NCI-H82 (cell line): ENCODE results near the gene NCOR1.
A peak's percentile ranks its signal among the peaks of the same experiment; 100 is the strongest.

Source experiments
- DNase-seq: peaks from one replicate; lab custom pipeline; 2025; lab: John Stamatoyannopoulos, UW

NCOR1 gene

GRCh38 chr17:16027708-16028584 lies 187.4 kb downstream of the NCOR1 start:
- no peak for DNase-seq

GRCh38 chr17:16026895-16027294 lies 188.4 kb downstream of the NCOR1 start:
- DNase-seq, result no peak

- DNase-seq, result no peak
These were observed 190.1 kb downstream of the NCOR1 start for GRCh38 chr17:16025202-16025601.

GRCh38 chr17:16023881-16024280 lies 191.5 kb downstream of the NCOR1 start:
- no peak for DNase-seq

- DNase-seq, result no peak
These were observed 196.0 kb downstream of the NCOR1 start for GRCh38 chr17:16019347-16019746.

GRCh38 chr17:16013943-16014407 lies 201.4 kb downstream of the NCOR1 start:
- peak; percentile 58 for DNase-seq

- DNase-seq, result no peak
These were observed 207.9 kb downstream of the NCOR1 start for GRCh38 chr17:16007439-16007838.

GRCh38 chr17:16005636-16006035 lies 209.7 kb downstream of the NCOR1 start:
- DNase-seq, result no peak

GRCh38 chr17:16003841-16004240 lies 211.5 kb downstream of the NCOR1 start:
- DNase-seq, result no peak

- DNase-seq, result no peak
These were observed 212.6 kb downstream of the NCOR1 start for GRCh38 chr17:16002708-16003260.

- no peak for DNase-seq
These were observed 214.0 kb downstream of the NCOR1 start for GRCh38 chr17:16001226-16001897.

GRCh38 chr17:15999974-16000827 lies 215.1 kb downstream of the NCOR1 start:
- DNase-seq, result peak; percentile 73

- peak; percentile 98 for DNase-seq
These were observed 216.0 kb downstream of the NCOR1 start, which contains the start of the genes TTC19 and ZSWIM7 for GRCh38 chr17:15999141-15999973. TTC19 (plus strand) TSS chr17:15999824; CDS start chr17:15999849, 25 bp downstream. ZSWIM7 (minus strand) TSS chr17:15999704; CDS start chr17:15999594, 110 bp downstream.

GRCh38 chr17:15998031-15998562 lies 217.2 kb downstream of the NCOR1 start:
- DNase-seq, result no peak

GRCh38 chr17:15996322-15996721 lies 219.0 kb downstream of the NCOR1 start:
- no peak for DNase-seq

- DNase-seq, result no peak
These were observed 233.4 kb downstream of the NCOR1 start for GRCh38 chr17:15981646-15982580.

- DNase-seq, result no peak
These were observed 234.1 kb downstream of the NCOR1 start for GRCh38 chr17:15981208-15981607.
